Keratinocyte (primary cell): Measurements from ENCODE around the gene ZC3H18.

Experiments used
- CTCF ChIP-seq, 3 experiments: IDR thresholded peaks in 1 of 3; conservative IDR thresholded peaks in 1 of 3; optimal IDR thresholded peaks in 1 of 3; 2 replicates in 2 of 3; 3 replicates in 1 of 3; pipeline versions ENCODE3 to v1.5.1; 2011; ENCODE audit warnings: low read length in 3 of 3, mild to moderate bottlenecking in 3 of 3, moderate library complexity in 2 of 3, control low read depth in 1 of 3, inconsistent platforms in 1 of 3; ENCODE audit not compliant: insufficient read depth in 2 of 3; ENCODE audit errors: extremely low read depth in 1 of 3
- EZH2 ChIP-seq: IDR thresholded peaks from one replicate; pipeline ENCODE4 v1.6.1; 2012; ENCODE audit warnings: inconsistent platforms, mild to moderate bottlenecking, low read length, moderate library complexity

- no peak for TF ChIP-seq CTCF (optimal IDR thresholded peaks at IDR 0.05 in 1 of 3, IDR thresholded peaks at IDR 0.05 in 1 of 3, conservative IDR thresholded peaks at IDR 0.05 in 1 of 3; ENCODE audit: extremely low read depth in 1 of 3, insufficient read depth in 2 of 3, low read length in 3 of 3)
- TF ChIP-seq EZH2 = no peak
These were observed 5.0 kb downstream of the ZC3H18 start for GRCh38 chr16:88575251-88575650.
